ENCODE measurements around the gene SPTBN5. TPM values are rescaled to one million over a fixed set of nuclear protein-coding genes. Genes with fewer than 3 reads are reported as not detected.

SPTBN5 gene
- polyA plus RNA-seq, 4 donors: 1.3 to 3.6 (median 2.6) TPM

GRCh38 chr15:41869770-41870688 is 23.8 kb downstream of the SPTBN5 start:
- no peak for DNase-seq (ENCODE audit: low read depth in 4 of 4, low spot score in 3 of 4)

GRCh38 chr15:41868321-41868720 is 25.5 kb downstream of the SPTBN5 start:
- DNase-seq (ENCODE audit: low read depth in 4 of 4, low spot score in 3 of 4): no peak

GRCh38 chr15:41866872-41867579 is 26.8 kb downstream of the SPTBN5 start:
- DNase-seq (ENCODE audit: low read depth in 4 of 4, low spot score in 3 of 4): no peak

GRCh38 chr15:41866263-41866703 is 27.6 kb downstream of the SPTBN5 start:
- DNase-seq (ENCODE audit: low read depth in 4 of 4, low spot score in 3 of 4): no peak

- no peak for DNase-seq (ENCODE audit: low read depth in 4 of 4, low spot score in 3 of 4)
Observed at GRCh38 chr15:41865490-41866055, 28.3 kb downstream of the SPTBN5 start.

GRCh38 chr15:41862515-41863116 is 31.2 kb downstream of the SPTBN5 start:
- no peak for DNase-seq (ENCODE audit: low read depth in 4 of 4, low spot score in 3 of 4)

- DNase-seq (ENCODE audit: low read depth in 4 of 4, low spot score in 3 of 4): no peak
Observed at GRCh38 chr15:41861736-41862356, 32.0 kb downstream of the SPTBN5 start.

GRCh38 chr15:41860049-41860828 is 33.6 kb downstream of the SPTBN5 start:
- no peak for DNase-seq (ENCODE audit: low read depth in 4 of 4, low spot score in 3 of 4)

GRCh38 chr15:41858756-41859155 is 35.1 kb downstream of the SPTBN5 start:
- no peak for DNase-seq (ENCODE audit: low read depth in 4 of 4, low spot score in 3 of 4)

GRCh38 chr15:41857316-41857715 is 36.5 kb downstream of the SPTBN5 start:
- DNase-seq (ENCODE audit: low read depth in 4 of 4, low spot score in 3 of 4): no peak

- DNase-seq (ENCODE audit: low read depth in 4 of 4, low spot score in 3 of 4): no peak
Observed at GRCh38 chr15:41856716-41857115, 37.1 kb downstream of the SPTBN5 start.

- no peak for DNase-seq (ENCODE audit: low read depth in 4 of 4, low spot score in 3 of 4)
Observed at GRCh38 chr15:41856262-41856661, 37.6 kb downstream of the SPTBN5 start.

- DNase-seq (ENCODE audit: low read depth in 4 of 4, low spot score in 3 of 4): peak in 3 of 4 donors; percentile 27 to 48 (median 44)
Observed at GRCh38 chr15:41855261-41855961, 38.4 kb downstream of the SPTBN5 start.

- DNase-seq (ENCODE audit: low read depth in 4 of 4, low spot score in 3 of 4): no peak
Observed at GRCh38 chr15:41854443-41854842, 39.4 kb downstream of the SPTBN5 start.

GRCh38 chr15:41853831-41854230 is 40.0 kb downstream of the SPTBN5 start:
- DNase-seq (ENCODE audit: low read depth in 4 of 4, low spot score in 3 of 4): no peak

- DNase-seq (ENCODE audit: low read depth in 4 of 4, low spot score in 3 of 4): no peak
Observed at GRCh38 chr15:41852736-41853590, 40.9 kb downstream of the SPTBN5 start.

GRCh38 chr15:41851755-41852370 is 42.0 kb downstream of the SPTBN5 start:
- no peak for DNase-seq (ENCODE audit: low read depth in 4 of 4, low spot score in 3 of 4)

- DNase-seq (ENCODE audit: low read depth in 4 of 4, low spot score in 3 of 4): no peak
Observed at GRCh38 chr15:41851167-41851523, 42.7 kb downstream of the SPTBN5 start.

All from left renal pelvis (tissue), 4 donors.